Activated naive CD8-positive, alpha-beta T cell treated with anti-CD3 and anti-CD28 coated beads for 36 hours (primary cell): Measurements from ENCODE around the gene CROCC2. TPM values are rescaled to one million over a fixed set of nuclear protein-coding genes. Genes with fewer than 3 reads are reported as not detected.

ENCODE experiments used
- DNase-seq: peaks from one replicate; pipeline ENCODE4 v3.0.0; 2021
- H3K27ac Mint-ChIP-seq: one replicate; pipeline ENCODE4 v1.8.0; 2022; ENCODE audit warnings: mild to moderate bottlenecking, moderate library complexity, mixed read lengths
- H3K27me3 Mint-ChIP-seq: one replicate; pipeline ENCODE4 v1.8.0; 2022; ENCODE audit warnings: mild to moderate bottlenecking, mixed read lengths
- H3K36me3 Mint-ChIP-seq: one replicate; pipeline ENCODE4 v1.8.0; 2021; ENCODE audit warnings: mild to moderate bottlenecking, mixed read lengths
- H3K4me1 Mint-ChIP-seq: one replicate; pipeline ENCODE4 v1.8.0; 2021; ENCODE audit warnings: mixed read lengths
- H3K4me3 Mint-ChIP-seq: one replicate; pipeline ENCODE4 v1.8.0; 2022; ENCODE audit warnings: mild to moderate bottlenecking, moderate library complexity, mixed read lengths
- H3K9me3 Mint-ChIP-seq: one replicate; pipeline ENCODE4 v1.8.0; 2022; ENCODE audit warnings: mixed read lengths
- total RNA-seq, 2 experiments: library from RNA; stranded (reverse); gene quantifications; one replicate each; pipeline ENCODE4 v1.2.3, GENCODE V29; 2021

The CROCC2 gene
- total RNA-seq, 2 experiments from 2014 or later, result not detected

- Mint-ChIP-seq H3K36me3 (no peaks in the 10 kb centered on the region), H3K4me1 (no peaks in the 10 kb centered on the region), H3K27ac (no peak overlapping the region), H3K27me3 (peaks cover 15% of the 10 kb centered on the region), H3K4me3 (no peak overlapping the region), H3K9me3 (no peaks in the 10 kb centered on the region)
- peak; percentile 0 for DNase-seq
These were observed 13.1 kb downstream of the CROCC2 start for GRCh38 chr2:240919161-240919781.

GRCh38 chr2:240919786-240920782, 13.9 kb downstream of the CROCC2 start:
- no peaks in the 10 kb centered on the region for H3K36me3 Mint-ChIP-seq
- H3K27me3 Mint-ChIP-seq, result peaks cover 11% of the 10 kb centered on the region
- no peak overlapping the region for H3K4me3 Mint-ChIP-seq
- no peak for DNase-seq
- H3K4me1 Mint-ChIP-seq, result no peaks in the 10 kb centered on the region
- no peaks in the 10 kb centered on the region for H3K9me3 Mint-ChIP-seq
- no peak overlapping the region for H3K27ac Mint-ChIP-seq

- Mint-ChIP-seq H3K36me3 (no peaks in the 10 kb centered on the region), H3K27ac (no peak overlapping the region), H3K4me3 (no peak overlapping the region), H3K9me3 (no peaks in the 10 kb centered on the region), H3K27me3 (peaks cover 5% of the 10 kb centered on the region), H3K4me1 (no peaks in the 10 kb centered on the region)
- DNase-seq, result no peak
These were observed 14.7 kb downstream of the CROCC2 start for GRCh38 chr2:240920783-240921231.

GRCh38 chr2:240921311-240921994, 15.3 kb downstream of the CROCC2 start:
- Mint-ChIP-seq H3K27me3 (peaks cover 5% of the 10 kb centered on the region), H3K4me1 (no peaks in the 10 kb centered on the region), H3K9me3 (no peaks in the 10 kb centered on the region), H3K36me3 (no peaks in the 10 kb centered on the region), H3K4me3 (no peak overlapping the region), H3K27ac (no peak overlapping the region)
- no peak for DNase-seq

GRCh38 chr2:240921995-240922244, 15.8 kb downstream of the CROCC2 start:
- no peak for DNase-seq
- Mint-ChIP-seq H3K27ac (no peak overlapping the region), H3K4me3 (no peak overlapping the region), H3K4me1 (no peaks in the 10 kb centered on the region), H3K27me3 (peaks cover 4% of the 10 kb centered on the region), H3K9me3 (no peaks in the 10 kb centered on the region), H3K36me3 (no peaks in the 10 kb centered on the region)

- H3K27ac Mint-ChIP-seq, result no peak overlapping the region
- no peak for DNase-seq
- H3K27me3 Mint-ChIP-seq, result no peaks in the 10 kb centered on the region
- H3K36me3 Mint-ChIP-seq, result no peaks in the 10 kb centered on the region
- H3K9me3 Mint-ChIP-seq, result no peaks in the 10 kb centered on the region
- no peak overlapping the region for H3K4me3 Mint-ChIP-seq
- H3K4me1 Mint-ChIP-seq, result no peaks in the 10 kb centered on the region
These were observed 16.3 kb downstream of the CROCC2 start for GRCh38 chr2:240922245-240922981.

GRCh38 chr2:240922982-240923537, 16.9 kb downstream of the CROCC2 start:
- Mint-ChIP-seq H3K4me1 (no peaks in the 10 kb centered on the region), H3K4me3 (no peak overlapping the region), H3K27ac (no peak overlapping the region), H3K27me3 (no peaks in the 10 kb centered on the region), H3K9me3 (no peaks in the 10 kb centered on the region), H3K36me3 (no peaks in the 10 kb centered on the region)
- no peak for DNase-seq

- Mint-ChIP-seq H3K4me3 (no peak overlapping the region), H3K36me3 (no peaks in the 10 kb centered on the region), H3K27me3 (no peaks in the 10 kb centered on the region), H3K27ac (no peak overlapping the region), H3K9me3 (no peaks in the 10 kb centered on the region), H3K4me1 (no peaks in the 10 kb centered on the region)
- peak; percentile 24 for DNase-seq
These were observed 19.0 kb downstream of the CROCC2 start for GRCh38 chr2:240925191-240925567.

- Mint-ChIP-seq H3K4me3 (no peak overlapping the region), H3K27ac (no peak overlapping the region), H3K4me1 (no peaks in the 10 kb centered on the region), H3K27me3 (no peaks in the 10 kb centered on the region), H3K36me3 (no peaks in the 10 kb centered on the region), H3K9me3 (no peaks in the 10 kb centered on the region)
- DNase-seq, result no peak
These were observed 19.7 kb downstream of the CROCC2 start for GRCh38 chr2:240925568-240926515.

GRCh38 chr2:240926516-240927389, 20.6 kb downstream of the CROCC2 start:
- no peaks in the 10 kb centered on the region for H3K9me3 Mint-ChIP-seq
- DNase-seq, result no peak
- H3K36me3 Mint-ChIP-seq, result no peaks in the 10 kb centered on the region
- H3K27me3 Mint-ChIP-seq, result no peaks in the 10 kb centered on the region
- no peaks in the 10 kb centered on the region for H3K4me1 Mint-ChIP-seq
- H3K27ac Mint-ChIP-seq, result no peak overlapping the region
- H3K4me3 Mint-ChIP-seq, result no peak overlapping the region

GRCh38 chr2:240927390-240927781, 21.2 kb downstream of the CROCC2 start:
- Mint-ChIP-seq H3K4me3 (no peak overlapping the region), H3K27me3 (no peaks in the 10 kb centered on the region), H3K4me1 (no peaks in the 10 kb centered on the region), H3K9me3 (no peaks in the 10 kb centered on the region), H3K36me3 (no peaks in the 10 kb centered on the region), H3K27ac (no peak overlapping the region)
- DNase-seq, result no peak

- no peak for DNase-seq
These were observed 22.6 kb downstream of the CROCC2 start for GRCh38 chr2:240928476-240929363.

More at GRCh38 chr2:240928476-240929363, 22.6 kb downstream of the CROCC2 start:
- Mint-ChIP-seq H3K27ac (no peak overlapping the region), H3K27me3 (no peaks in the 10 kb centered on the region), H3K4me3 (no peak overlapping the region), H3K4me1 (no peaks in the 10 kb centered on the region), H3K36me3 (no peaks in the 10 kb centered on the region), H3K9me3 (no peaks in the 10 kb centered on the region)
